Gastroesophageal sphincter (tissue), 4 donors: ENCODE data around the gene NEK2. TPM values are rescaled to one million over a fixed set of nuclear protein-coding genes. Genes with fewer than 3 reads are reported as not detected.
"Not testable (repeated sequence)": the region's sequence is repeated elsewhere in the genome, so short reads cannot be mapped to it uniquely, and the experiment has no call there.

Experiments
- ATAC-seq: fragments of 150-250 bp; one replicate; pipeline ENCODE4 v1.9.1; 2016; ENCODE audit warnings: mild to moderate bottlenecking, moderate library complexity
- H3K27ac ChIP-seq, 4 donors: fragments of 200-600 bp; sonication (generic) in 3 of 4; 1 replicate in 3 of 4; 2 replicates in 1 of 4; pipeline ENCODE4 v1.5.1; 2016 to 2019
- H3K27me3 ChIP-seq: fragments of 200-600 bp; sonication (generic); one replicate; pipeline ENCODE4 v1.5.1; 2019
- H3K36me3 ChIP-seq, 2 donors: fragments of 200-600 bp; sonication (generic); one replicate each; pipeline ENCODE4 v1.5.1; 2019; ENCODE audit warnings: control low read depth in 1 of 2
- H3K4me1 ChIP-seq, 3 donors: fragments of 200-600 bp; sonication (generic); 1 replicate in 2 of 3; 2 replicates in 1 of 3; pipeline ENCODE4 v1.5.1; 2016 to 2019; ENCODE audit warnings: control low read depth in 2 of 3
- H3K4me3 ChIP-seq, 2 donors: fragments of 200-600 bp; sonication (generic); one replicate each; pipeline ENCODE4 v1.5.1; 2019; ENCODE audit warnings: mild to moderate bottlenecking in 1 of 2, moderate library complexity in 1 of 2
- H3K9me3 ChIP-seq, 3 donors: fragments of 200-600 bp; sonication (generic); one replicate each; pipeline ENCODE4 v1.5.1; 2017 to 2019; ENCODE audit warnings: control low read depth in 2 of 3
- CTCF ChIP-seq, 4 experiments: fragments of 200-600 bp in 2 of 4; fragments of 450-650 bp in 2 of 4; sonication (generic) in 1 of 4; IDR thresholded peaks; one replicate each; pipeline ENCODE4 v1.5.1; 2017 to 2019; ENCODE audit warnings: antibody characterized with exemption in 4 of 4, mild to moderate bottlenecking in 2 of 4, moderate library complexity in 2 of 4
- EP300 ChIP-seq: sonication (generic); formaldehyde crosslinking; IDR thresholded peaks from one replicate; pipeline ENCODE4 v1.6.1; 2017; ENCODE audit warnings: antibody characterized with exemption, mild to moderate bottlenecking
- POLR2A ChIP-seq, 2 donors: fragments of 450-650 bp; IDR thresholded peaks; one replicate each; pipeline ENCODE4 v1.6.1; 2017; ENCODE audit warnings: antibody characterized with exemption in 2 of 2, mild to moderate bottlenecking in 2 of 2, moderate library complexity in 1 of 2
- POLR2AphosphoS5 ChIP-seq: sonication (generic); formaldehyde crosslinking; IDR thresholded peaks from one replicate; pipeline ENCODE4 v1.6.1; 2017; ENCODE audit warnings: antibody characterized with exemption
- WGBS, 2 donors: methylation state at CpG; one replicate each; pipeline ENCODE4 v1.1.5; 2018; ENCODE audit warnings: low coverage in 1 of 2; 5-methylcytosine and 5-hydroxymethylcytosine counted together
- total RNA-seq, 4 donors: library from RNA; depleted of rRNA; stranded (reverse); fragments of >200 nt; gene quantifications; one replicate each; pipeline ENCODE4 v1.1.0, GENCODE V29; 2016

The NEK2 gene
- total RNA-seq, 4 donors from 2014 or later = 0.59 TPM; not detected in 3

GRCh38 chr1:211646566-211646965 is 28.9 kb downstream of the NEK2 start:
- Histone ChIP-seq H3K36me3 (no peaks in the 10 kb centered on the region), H3K27ac (no peak overlapping the region), H3K27me3 (no peaks in the 10 kb centered on the region), H3K4me3 (no peak overlapping the region), H3K9me3 (no peaks in the 10 kb centered on the region), H3K4me1 (peaks cover 0 to 25% (median 0%) of the 10 kb centered on the region in 3 donors)
- no peak for ATAC-seq
- 89% methylated on average over 1 of the region's 1 CpG; no CpG with 5 or more reads in 1 of the 2 donors for WGBS, 2 donors
- no peak for TF ChIP-seq POLR2AphosphoS5
- no peak for TF ChIP-seq CTCF (IDR thresholded peaks at IDR 0.05)
- TF ChIP-seq EP300 = no peak
- no peak for TF ChIP-seq POLR2A (IDR thresholded peaks at IDR 0.05)

GRCh38 chr1:211645601-211646000 is 29.8 kb downstream of the NEK2 start:
- not testable (repeated sequence) for ATAC-seq, H3K27ac ChIP-seq, H3K36me3 ChIP-seq, H3K9me3 ChIP-seq, H3K4me3 ChIP-seq, H3K27me3 ChIP-seq
- peaks cover 0 to 25% (median 0%) of the 10 kb centered on the region in 3 donors for H3K4me1 ChIP-seq
- WGBS, 2 donors = 85 to 87% methylated on average over 4 to 5 of the region's 5 CpGs

- Histone ChIP-seq H3K4me1 (peaks cover 0 to 25% (median 0%) of the 10 kb centered on the region in 3 donors), H3K4me3 (no peak overlapping the region), H3K27ac (no peak overlapping the region), H3K36me3 (no peaks in the 10 kb centered on the region), H3K9me3 (no peaks in the 10 kb centered on the region), H3K27me3 (no peaks in the 10 kb centered on the region)
- no peak for ATAC-seq
- TF ChIP-seq CTCF (IDR thresholded peaks at IDR 0.05) = no peak
- no peak for TF ChIP-seq POLR2A (IDR thresholded peaks at IDR 0.05)
- no peak for TF ChIP-seq POLR2AphosphoS5
- 67 to 80% methylated on average over 1 to 2 of the region's 2 CpGs for WGBS, 2 donors
Measured at GRCh38 chr1:211644653-211645052, 30.8 kb downstream of the NEK2 start.

GRCh38 chr1:211643324-211644212 is 31.9 kb downstream of the NEK2 start:
- TF ChIP-seq CTCF (IDR thresholded peaks at IDR 0.05) (no peak), POLR2AphosphoS5 (peak; percentile 20), EP300 (no peak), POLR2A (IDR thresholded peaks at IDR 0.05) (no peak)
- no peaks in the 10 kb centered on the region for H3K9me3 ChIP-seq
- 49% methylated on average over 5 of the region's 20 CpGs; no CpG with 5 or more reads in 1 of the 2 donors for WGBS, 2 donors
- H3K36me3 ChIP-seq = no peaks in the 10 kb centered on the region
- peaks cover 0 to 17% (median 0%) of the 10 kb centered on the region in 3 donors for H3K4me1 ChIP-seq
- H3K27me3 ChIP-seq = no peaks in the 10 kb centered on the region
- ATAC-seq = peak; percentile 56
- H3K27ac ChIP-seq = peak overlapping the region in 2 of 4 donors; percentile 50 to 59
- H3K4me3 ChIP-seq = no peak overlapping the region

GRCh38 chr1:211642870-211643269 is 32.6 kb downstream of the NEK2 start:
- Histone ChIP-seq H3K27me3 (no peaks in the 10 kb centered on the region), H3K27ac (peak overlapping the region in 2 of 4 donors; percentile 50 to 59), H3K4me3 (no peak overlapping the region), H3K36me3 (no peaks in the 10 kb centered on the region), H3K9me3 (no peaks in the 10 kb centered on the region), H3K4me1 (peaks cover 0 to 17% (median 0%) of the 10 kb centered on the region in 3 donors)
- no peak for ATAC-seq
- TF ChIP-seq POLR2AphosphoS5 = no peak
- no peak for TF ChIP-seq POLR2A (IDR thresholded peaks at IDR 0.05)
- TF ChIP-seq EP300 = no peak
- no peak for TF ChIP-seq CTCF (IDR thresholded peaks at IDR 0.05)
- 88 to 100% methylated on average over 2 to 3 of the region's 4 CpGs for WGBS, 2 donors
